ENCODE data around the gene MRPS12. TPM values are rescaled to one million over a fixed set of nuclear protein-coding genes. Genes with fewer than 3 reads are reported as not detected.
A peak's percentile ranks its signal among the peaks of the same experiment; 100 is the strongest.

The MRPS12 gene
- total and polyA plus RNA-seq, 9 donors, result 5.5 to 24.1 (median 19.7) TPM

GRCh38 chr19:38898788-38899446, 31.8 kb upstream of the MRPS12 start:
- H3K4me3 ChIP-seq, result peak overlapping the region; percentile 93
- no peak for TF ChIP-seq POLR2A (IDR thresholded peaks at IDR 0.05)
- TF ChIP-seq EP300 (IDR thresholded peaks at IDR 0.05), result no peak
- TF ChIP-seq CTCF (IDR thresholded peaks at IDR 0.05), result no peak
- intact Hi-C loops (cut with DNase I), result loop anchor here in 1 of 4 donors (1.0 kb wide), 1 partner anchor 49 kb away; no protein-coding TSS in a partner anchor
- whole genome bisulfite sequencing, 3 donors, result 2 to 4% (median 4%) methylated on average over 20 to 25 of the region's 25 CpGs
- no peak for DNase-seq
- no peaks in the 10 kb centered on the region for H3K36me3 ChIP-seq
- no peaks in the 10 kb centered on the region for H3K9me3 ChIP-seq
- peaks cover 2% of the 10 kb centered on the region for H3K4me1 ChIP-seq (ENCODE audit: insufficient read depth)
- peak overlapping the region; percentile 50 to 75 for H3K27ac ChIP-seq
- H3K27me3 ChIP-seq, result no peaks in the 10 kb centered on the region

- Histone ChIP-seq H3K4me1 (ENCODE audit: insufficient read depth) (peaks cover 2% of the 10 kb centered on the region), H3K27me3 (no peaks in the 10 kb centered on the region), H3K27ac (peak within 1 kb of the TSS; percentile 72 to 86), H3K36me3 (no peaks in the 10 kb centered on the region), H3K4me3 (peak within 1 kb of the TSS; percentile 96), H3K9me3 (no peaks in the 10 kb centered on the region)
- intact Hi-C loops (cut with DNase I), result loop anchor here in 1 of 4 donors (1.0 kb wide), 1 partner anchor 49 kb away; no protein-coding TSS in a partner anchor
- DNase-seq, result peak; percentile 98 to 100 (median 99)
- WGBS, 3 donors, result 0 to 1% (median 0%) methylated on average over 47 to 64 of the region's 64 CpGs
- TF ChIP-seq EP300 (IDR thresholded peaks at IDR 0.05), result peak; percentile 59
- TF ChIP-seq POLR2A (IDR thresholded peaks at IDR 0.05), result peak; percentile 53
- TF ChIP-seq CTCF (IDR thresholded peaks at IDR 0.05), result peak in 1 of 3 donors; percentile 7
These were observed 31.1 kb upstream of the MRPS12 start, which contains the start of the genes NFKBIB and SIRT2 for GRCh38 chr19:38899447-38900201. NFKBIB (plus strand) TSS chr19:38899969; CDS start chr19:38900033, 64 bp downstream. SIRT2 (minus strand) TSS chr19:38899618; CDS start chr19:38899521, 97 bp downstream.

GRCh38 chr19:38900202-38900629, 30.5 kb upstream of the MRPS12 start:
- Histone ChIP-seq H3K9me3 (no peaks in the 10 kb centered on the region), H3K4me1 (ENCODE audit: insufficient read depth) (peaks cover 2% of the 10 kb centered on the region), H3K36me3 (no peaks in the 10 kb centered on the region), H3K4me3 (peak overlapping the region; percentile 96), H3K27me3 (no peaks in the 10 kb centered on the region), H3K27ac (peak overlapping the region; percentile 72 to 86)
- 2 to 5% (median 4%) methylated on average over 8 of the region's 8 CpGs for WGBS, 3 donors
- TF ChIP-seq CTCF (IDR thresholded peaks at IDR 0.05) (no peak), POLR2A (IDR thresholded peaks at IDR 0.05) (no peak), EP300 (IDR thresholded peaks at IDR 0.05) (no peak)
- intact Hi-C loops (cut with DNase I), result no loop called here
- no peak for DNase-seq

- H3K36me3 ChIP-seq, result no peaks in the 10 kb centered on the region
- TF ChIP-seq CTCF (IDR thresholded peaks at IDR 0.05) (no peak), EP300 (IDR thresholded peaks at IDR 0.05) (no peak), POLR2A (IDR thresholded peaks at IDR 0.05) (no peak)
- H3K27me3 ChIP-seq, result no peaks in the 10 kb centered on the region
- H3K4me1 ChIP-seq (ENCODE audit: insufficient read depth), result peaks cover 2% of the 10 kb centered on the region
- peak overlapping the region in 1 of 2 donors; percentile 86 for H3K27ac ChIP-seq
- WGBS, 3 donors, result 24 to 41% (median 27%) methylated on average over 3 of the region's 3 CpGs
- H3K4me3 ChIP-seq, result no peak overlapping the region
- no peak for DNase-seq
- intact Hi-C loops (cut with DNase I), result no loop called here
- H3K9me3 ChIP-seq, result no peaks in the 10 kb centered on the region
These were observed 30.0 kb upstream of the MRPS12 start for GRCh38 chr19:38900743-38901190.

Data from ovary (tissue), 9 donors.